ENCODE measurements around the gene ATP8A2.
A peak's percentile ranks its signal among the peaks of the same experiment; 100 is the strongest.
"Not testable (repeated sequence)": the region's sequence is repeated elsewhere in the genome, so short reads cannot be mapped to it uniquely, and the experiment has no call there.

ATP8A2 gene

GRCh38 chr13:25561812-25562211 lies 190.0 kb downstream of the ATP8A2 start:
- no peak for DNase-seq (ENCODE audit: low spot score)

GRCh38 chr13:25570185-25570584 lies 198.4 kb downstream of the ATP8A2 start:
- DNase-seq (ENCODE audit: low spot score), result no peak

GRCh38 chr13:25571237-25571636 lies 199.5 kb downstream of the ATP8A2 start:
- no peak for DNase-seq (ENCODE audit: low spot score)

- DNase-seq (ENCODE audit: low spot score), result not testable (repeated sequence)
These were observed 200.4 kb downstream of the ATP8A2 start for GRCh38 chr13:25572171-25572570.

GRCh38 chr13:25574437-25575411 lies 202.9 kb downstream of the ATP8A2 start:
- peak; percentile 65 for DNase-seq (ENCODE audit: low spot score)

GRCh38 chr13:25575562-25575961 lies 203.8 kb downstream of the ATP8A2 start:
- no peak for DNase-seq (ENCODE audit: low spot score)

GRCh38 chr13:25578526-25578925 lies 206.8 kb downstream of the ATP8A2 start:
- DNase-seq (ENCODE audit: low spot score), result no peak

- no peak for DNase-seq (ENCODE audit: low spot score)
These were observed 207.4 kb downstream of the ATP8A2 start for GRCh38 chr13:25579221-25579620.

- DNase-seq (ENCODE audit: low spot score), result no peak
These were observed 209.6 kb downstream of the ATP8A2 start for GRCh38 chr13:25581351-25581750.

GRCh38 chr13:25584087-25584486 lies 212.3 kb downstream of the ATP8A2 start:
- no peak for DNase-seq (ENCODE audit: low spot score)

- no peak for DNase-seq (ENCODE audit: low spot score)
These were observed 213.2 kb downstream of the ATP8A2 start for GRCh38 chr13:25585000-25585399.

- DNase-seq (ENCODE audit: low spot score), result no peak
These were observed 215.7 kb downstream of the ATP8A2 start for GRCh38 chr13:25587326-25587980.

- no peak for DNase-seq (ENCODE audit: low spot score)
These were observed 216.7 kb downstream of the ATP8A2 start for GRCh38 chr13:25588336-25589060.

GRCh38 chr13:25598421-25598820 lies 226.6 kb downstream of the ATP8A2 start:
- no peak for DNase-seq (ENCODE audit: low spot score)

- no peak for DNase-seq (ENCODE audit: low spot score)
These were observed 230.4 kb downstream of the ATP8A2 start for GRCh38 chr13:25602176-25602575.

- DNase-seq (ENCODE audit: low spot score), result no peak
These were observed 232.3 kb downstream of the ATP8A2 start for GRCh38 chr13:25604106-25604505.

GRCh38 chr13:25607096-25607495 lies 235.3 kb downstream of the ATP8A2 start:
- DNase-seq (ENCODE audit: low spot score), result no peak

- no peak for DNase-seq (ENCODE audit: low spot score)
These were observed 236.4 kb downstream of the ATP8A2 start for GRCh38 chr13:25608181-25608580.

- no peak for DNase-seq (ENCODE audit: low spot score)
These were observed 244.9 kb downstream of the ATP8A2 start for GRCh38 chr13:25616674-25617073.

- DNase-seq (ENCODE audit: low spot score), result no peak
These were observed 248.1 kb downstream of the ATP8A2 start for GRCh38 chr13:25619897-25620296.

- DNase-seq (ENCODE audit: low spot score), result no peak
These were observed 253.6 kb downstream of the ATP8A2 start for GRCh38 chr13:25625414-25625813.

GRCh38 chr13:25630329-25630900 lies 258.6 kb downstream of the ATP8A2 start:
- DNase-seq (ENCODE audit: low spot score), result no peak
